ENCODE data around the gene FARP2.

The FARP2 gene

GRCh38 chr2:241323778-241324177 is 32.3 kb upstream of the FARP2 start:
- no peak for DNase-seq

GRCh38 chr2:241324775-241325174 is 31.3 kb upstream of the FARP2 start:
- no peak for DNase-seq

GRCh38 chr2:241325257-241325656 is 30.8 kb upstream of the FARP2 start:
- DNase-seq: no peak

- DNase-seq: no peak
These were observed 26.1 kb upstream of the FARP2 start for GRCh38 chr2:241329669-241330615.

GRCh38 chr2:241330616-241330981 is 25.5 kb upstream of the FARP2 start:
- no peak for DNase-seq

GRCh38 chr2:241334813-241335212 is 21.3 kb upstream of the FARP2 start:
- DNase-seq: no peak

GRCh38 chr2:241339839-241340630 is 16.1 kb upstream of the FARP2 start:
- DNase-seq: no peak

- no peak for DNase-seq
These were observed 15.4 kb upstream of the FARP2 start for GRCh38 chr2:241340631-241341163.

GRCh38 chr2:241344925-241345651 is 11.0 kb upstream of the FARP2 start:
- DNase-seq: no peak

GRCh38 chr2:241349941-241350340 is 6.1 kb upstream of the FARP2 start:
- DNase-seq: no peak

- no peak for DNase-seq
These were observed 5.6 kb upstream of the FARP2 start for GRCh38 chr2:241350530-241350877.

- no peak for DNase-seq
These were observed 5.0 kb upstream of the FARP2 start for GRCh38 chr2:241350878-241351639.

- no peak for DNase-seq
These were observed 4.4 kb upstream of the FARP2 start for GRCh38 chr2:241351640-241352031.

GRCh38 chr2:241352227-241352626 is 3.9 kb upstream of the FARP2 start:
- DNase-seq: no peak

GRCh38 chr2:241354668-241355658 is 1.1 kb upstream of the FARP2 start:
- peak in 27 of 51 donors; percentile 15 to 76 (median 57) for DNase-seq

GRCh38 chr2:241356871-241357260 is 781 bp downstream of the FARP2 start:
- no peak for DNase-seq

GRCh38 chr2:241357531-241357930 is 1.4 kb downstream of the FARP2 start:
- no peak for DNase-seq

GRCh38 chr2:241358470-241358869 is 2.4 kb downstream of the FARP2 start:
- no peak for DNase-seq

GRCh38 chr2:241359481-241360045 is 3.5 kb downstream of the FARP2 start:
- DNase-seq: no peak

Data from hypothalamus (tissue), 51 donors.